HG03460 (cell line): ENCODE measurements around the gene DNAJC6.
"Not testable (repeated sequence)": the region's sequence is repeated elsewhere in the genome, so short reads cannot be mapped to it uniquely, and the experiment has no call there.

Experiments
- ATAC-seq: cut with Tn5 transposase; IDR thresholded peaks from one replicate; pipeline ENCODE4 v1.9.1; 2021; ENCODE audit not compliant: unreplicated experiment

The DNAJC6 gene

DNA sequence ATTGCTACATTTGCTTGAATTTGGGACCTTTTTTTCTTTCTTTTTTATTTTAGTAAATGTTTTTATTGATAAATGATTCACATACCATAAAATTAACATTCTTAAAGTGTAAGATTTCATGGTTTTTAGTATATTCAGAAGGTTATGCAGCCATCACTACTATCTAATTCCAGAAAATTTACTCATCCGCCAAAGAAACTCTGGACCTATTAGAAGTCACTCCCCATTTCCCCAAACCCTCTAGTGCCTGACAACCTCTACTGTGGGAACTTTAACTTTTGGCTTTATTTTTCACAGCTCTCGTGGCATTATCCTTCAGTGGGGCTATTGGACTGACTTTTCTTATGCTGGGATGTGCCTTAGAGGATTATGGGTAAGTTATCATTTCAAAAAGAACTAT lies 115.7 kb downstream of the DNAJC6 start:
- ATAC-seq: no peak

DNA sequence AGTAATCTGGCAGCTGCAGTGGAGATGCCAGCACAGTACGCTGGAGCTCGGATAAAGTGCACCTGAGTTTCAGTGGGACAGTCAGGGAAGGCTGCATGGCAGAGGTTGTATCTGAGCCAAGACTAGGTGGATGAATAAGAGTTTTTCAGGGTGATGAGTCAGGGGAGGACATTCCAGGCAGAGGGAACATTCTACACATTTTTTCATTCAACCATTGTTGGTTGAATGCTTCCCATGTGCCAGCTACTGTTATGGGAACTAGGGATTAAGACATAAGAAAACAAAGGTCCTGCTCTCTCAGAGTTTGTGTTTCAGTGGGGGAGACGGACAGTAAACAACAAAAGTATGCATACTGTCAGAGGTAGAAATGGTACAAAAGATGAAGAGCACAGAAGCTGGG lies 116.4 kb downstream of the DNAJC6 start:
- no peak for ATAC-seq

DNA sequence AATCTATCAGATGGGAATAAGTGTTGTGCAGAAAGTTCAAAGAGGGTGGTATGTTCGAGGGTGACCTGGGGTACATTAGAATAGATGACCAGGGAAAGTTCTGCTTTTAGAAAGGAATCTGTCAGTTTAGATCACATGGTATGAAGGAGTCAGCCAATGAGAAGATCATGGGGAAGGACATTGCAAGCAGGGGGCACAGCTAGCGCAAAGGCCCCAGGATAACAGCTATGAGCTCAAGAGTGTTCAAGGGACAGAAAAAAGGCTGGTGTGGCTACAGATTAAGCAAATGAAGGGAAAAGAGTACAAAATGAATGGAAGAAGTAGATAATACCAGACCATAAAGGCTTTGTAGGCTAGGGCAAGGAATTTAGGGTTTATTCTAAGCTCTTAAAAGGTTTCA lies 119.7 kb downstream of the DNAJC6 start:
- no peak for ATAC-seq

DNA sequence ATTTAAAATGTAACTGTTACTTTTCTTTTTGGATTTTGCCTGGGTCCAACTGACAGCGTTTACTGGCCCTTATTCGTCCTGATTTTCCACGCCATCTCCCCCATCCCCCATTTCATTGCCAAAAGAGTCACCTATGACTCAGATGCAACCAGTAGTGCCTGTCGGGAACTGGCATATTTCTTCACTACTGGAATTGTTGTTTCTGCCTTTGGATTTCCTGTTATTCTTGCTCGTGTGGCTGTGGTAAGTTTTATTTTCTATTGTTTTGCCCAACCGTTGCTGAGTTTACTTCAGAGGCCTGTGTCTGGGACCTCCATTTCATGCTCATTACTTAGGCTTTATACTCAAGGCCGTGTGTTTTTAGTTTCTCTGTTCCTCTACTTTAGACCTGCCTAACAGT lies 120.5 kb downstream of the DNAJC6 start:
- ATAC-seq: no peak

DNA sequence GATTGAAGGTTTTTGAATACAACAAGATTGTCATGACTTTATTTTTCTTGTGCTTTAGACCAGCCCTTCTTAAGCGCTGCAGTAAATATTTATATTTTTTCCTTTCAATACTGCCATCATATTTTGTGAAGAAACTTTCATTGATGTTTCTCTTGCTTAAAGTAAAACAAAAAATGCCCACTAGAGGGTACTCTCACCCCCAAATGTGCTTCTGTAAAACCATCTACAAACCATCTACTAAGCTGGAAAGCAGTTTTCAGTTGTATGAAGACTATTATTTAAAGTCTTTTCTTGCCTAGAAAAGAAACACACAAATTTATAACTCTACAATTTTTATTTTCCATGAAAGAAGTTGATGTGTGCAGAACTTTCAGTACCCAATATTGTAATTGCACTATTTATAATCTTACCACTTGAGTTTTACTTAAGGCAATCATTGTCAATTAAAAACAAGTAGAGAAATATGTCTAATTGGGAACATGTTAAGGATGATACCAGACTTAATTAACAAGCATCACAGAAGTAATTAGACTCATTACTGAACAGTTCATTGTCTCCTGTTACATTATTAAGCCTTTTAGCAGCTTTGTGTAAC lies 121.9 kb downstream of the DNAJC6 start:
- no peak for ATAC-seq

DNA sequence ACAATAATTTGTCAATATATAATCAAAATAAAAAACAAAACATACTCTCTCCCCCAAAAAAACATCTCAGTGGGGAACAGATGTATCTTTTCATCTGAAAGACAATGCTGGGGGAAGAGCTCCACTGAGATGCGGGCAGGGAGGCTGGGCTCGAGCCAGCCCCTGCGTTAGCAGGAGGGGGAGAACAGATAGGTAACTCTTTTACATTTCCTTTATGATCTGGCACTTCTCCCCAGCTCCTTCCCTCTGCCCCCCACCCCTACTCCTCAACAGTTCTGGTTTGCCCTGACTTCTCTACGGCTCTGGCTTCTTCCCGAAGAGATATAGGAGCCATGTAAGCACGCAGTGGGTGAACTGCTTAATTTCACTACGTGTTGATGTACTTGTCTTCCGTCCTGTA lies 123.6 kb downstream of the DNAJC6 start:
- ATAC-seq: no peak

DNA sequence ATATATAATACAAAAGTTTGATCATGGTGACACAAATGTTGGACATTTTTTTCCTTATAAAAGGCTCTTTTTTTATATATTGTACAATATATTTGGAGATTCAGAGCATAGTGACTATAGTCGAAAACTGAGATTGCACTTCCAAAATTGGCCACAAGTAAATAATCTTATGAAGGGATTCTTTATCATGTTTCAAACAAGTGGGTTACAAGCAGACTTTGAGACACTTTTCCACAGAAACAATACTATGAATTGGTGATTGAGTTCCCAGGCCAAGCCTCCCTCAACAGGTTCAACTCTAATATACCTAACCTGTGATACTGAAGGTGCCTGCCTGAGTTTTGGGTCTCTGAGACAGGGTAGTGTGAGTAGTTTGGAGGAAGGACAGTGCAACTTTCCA lies 124.9 kb downstream of the DNAJC6 start:
- no peak for ATAC-seq

DNA sequence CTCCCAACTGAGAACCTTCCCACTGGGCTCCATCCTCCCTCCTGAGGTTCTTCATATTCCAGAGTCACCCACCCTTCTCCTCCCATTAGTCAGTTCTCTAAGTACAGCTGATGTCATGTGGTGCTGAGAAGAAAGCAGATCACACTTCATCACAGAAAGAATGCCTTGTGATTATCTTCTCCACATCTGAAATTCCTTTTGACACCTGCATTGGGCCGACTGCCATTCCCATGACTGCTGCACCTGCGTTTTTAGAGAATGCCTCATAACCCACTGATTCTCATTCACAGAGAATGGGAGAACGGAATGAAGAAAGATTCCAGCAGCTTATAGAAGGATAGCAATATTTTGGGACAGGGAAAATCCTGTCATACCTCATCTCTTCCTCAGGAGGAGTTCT lies 125.4 kb downstream of the DNAJC6 start:
- no peak for ATAC-seq

DNA sequence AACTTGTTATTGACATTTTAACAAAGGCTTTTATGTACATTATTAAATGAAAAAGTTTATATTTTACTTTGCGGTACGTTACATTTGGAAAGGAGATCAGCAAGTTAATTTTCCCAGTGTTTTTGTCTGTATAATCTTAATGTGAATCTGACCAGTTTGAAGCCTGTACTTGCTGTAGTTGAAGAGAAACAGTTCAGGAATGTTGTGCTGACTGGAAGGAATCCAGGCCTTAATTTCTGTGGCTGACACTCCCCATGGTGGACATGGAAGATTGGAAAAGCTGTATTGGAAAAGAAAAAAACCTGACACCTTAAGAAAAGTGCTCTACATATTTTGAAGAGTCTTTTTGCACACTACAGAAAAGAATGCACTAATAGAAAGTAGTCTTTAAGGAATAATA lies 126.6 kb downstream of the DNAJC6 start:
- ATAC-seq: no peak

DNA sequence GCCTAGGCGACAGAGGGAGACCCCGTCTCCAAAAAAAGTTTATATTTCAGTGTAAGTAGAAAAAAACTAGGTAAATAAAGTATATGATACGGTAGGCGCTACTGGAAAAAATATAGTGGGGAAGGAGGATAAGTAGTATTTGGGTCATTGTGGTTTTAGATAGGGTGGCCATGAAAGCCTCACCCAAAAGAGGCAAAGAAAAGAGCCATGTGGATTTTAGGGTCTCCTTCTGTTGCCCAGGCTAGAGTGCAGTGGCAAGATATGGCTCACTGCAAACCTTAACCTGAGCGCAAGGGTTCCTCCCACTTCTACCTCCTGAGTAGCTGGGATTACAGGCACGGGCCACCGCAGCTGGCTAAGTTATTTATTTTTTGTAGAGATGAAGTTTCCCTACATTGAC lies 128.3 kb downstream of the DNAJC6 start:
- ATAC-seq: no peak

DNA sequence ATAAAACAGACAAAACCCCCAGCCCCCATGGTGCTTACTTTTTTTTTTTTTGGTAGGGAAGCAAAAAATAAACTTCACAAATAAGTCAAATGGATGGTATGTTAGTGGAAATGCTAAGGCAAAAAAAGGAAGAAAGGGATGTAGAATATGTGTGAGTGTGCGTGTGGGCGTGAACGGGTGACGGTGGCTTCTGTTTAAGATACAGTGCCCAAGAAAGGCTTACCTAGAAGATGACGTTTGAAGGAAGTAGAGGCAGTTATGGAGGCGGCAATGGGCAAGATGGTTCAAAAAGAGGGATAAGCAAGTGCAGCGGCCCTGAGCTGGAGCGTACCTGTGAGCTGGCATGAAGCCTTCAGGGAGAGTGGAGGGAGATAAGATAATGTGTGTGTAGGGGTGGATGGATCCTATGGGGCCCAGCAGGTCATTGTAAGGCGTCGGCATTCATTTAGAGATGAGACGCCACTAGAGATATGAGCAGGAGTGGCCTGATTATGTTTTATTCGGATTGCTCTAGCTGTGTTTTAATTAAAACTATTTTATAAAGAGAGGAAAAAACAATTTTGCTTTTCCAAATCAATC lies 131.1 kb downstream of the DNAJC6 start:
- ATAC-seq: no peak

DNA sequence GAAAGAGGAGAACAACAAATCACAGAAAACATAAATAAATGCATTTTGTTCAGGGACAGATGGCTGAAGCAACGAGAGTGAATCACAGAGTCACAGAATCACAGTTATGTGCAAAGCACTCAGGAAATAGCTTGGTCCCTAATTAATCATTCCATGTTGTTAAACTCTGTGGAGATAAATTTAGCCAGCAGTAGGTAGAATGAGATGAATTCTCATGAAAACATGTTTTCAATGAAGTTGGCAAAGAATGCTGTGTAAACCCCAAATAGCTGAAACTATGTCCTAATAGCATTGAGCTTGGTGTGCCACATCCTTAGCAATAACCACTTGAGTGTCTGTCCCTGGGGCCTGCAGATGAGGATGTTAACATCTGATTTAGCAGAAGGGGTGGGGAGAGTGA lies 131.6 kb downstream of the DNAJC6 start:
- ATAC-seq: no peak

DNA sequence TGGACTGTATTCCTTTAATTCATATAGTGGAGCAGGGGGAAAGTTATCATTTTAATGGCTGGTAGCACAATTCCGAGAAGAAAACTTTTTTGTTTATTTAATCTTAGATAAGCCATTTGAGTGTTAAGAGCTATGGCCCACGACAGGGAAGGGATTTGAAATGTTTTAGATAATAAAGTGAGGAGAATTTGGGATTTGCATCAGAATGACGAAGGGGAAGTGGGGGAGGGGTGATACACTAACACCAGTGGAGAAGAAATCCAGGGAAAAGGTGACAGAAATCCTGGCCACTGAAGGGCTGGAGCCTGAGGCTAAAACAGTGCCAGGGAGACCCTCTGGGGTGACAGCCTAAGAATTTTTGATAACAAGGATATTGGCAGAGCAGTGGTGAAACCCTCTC lies 132.1 kb downstream of the DNAJC6 start:
- ATAC-seq: no peak

DNA sequence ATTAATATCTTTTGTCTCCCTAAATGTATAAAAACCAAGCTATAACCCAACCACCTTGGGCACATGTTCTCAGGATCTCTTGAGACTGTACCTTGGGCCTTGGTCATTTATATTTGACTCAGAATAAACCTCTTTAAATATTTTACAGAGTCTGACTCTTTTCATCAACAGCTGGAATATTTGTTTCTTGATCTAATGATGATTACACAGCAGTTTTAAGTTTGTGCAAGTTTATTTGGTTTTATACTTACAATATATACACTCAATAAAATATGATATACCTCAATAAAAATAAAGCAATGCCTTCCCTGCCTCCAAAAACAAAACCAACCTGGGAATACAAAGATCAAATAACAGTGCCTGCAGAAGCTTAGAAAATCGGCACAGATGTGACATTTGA lies 133.1 kb downstream of the DNAJC6 start:
- no peak for ATAC-seq

DNA sequence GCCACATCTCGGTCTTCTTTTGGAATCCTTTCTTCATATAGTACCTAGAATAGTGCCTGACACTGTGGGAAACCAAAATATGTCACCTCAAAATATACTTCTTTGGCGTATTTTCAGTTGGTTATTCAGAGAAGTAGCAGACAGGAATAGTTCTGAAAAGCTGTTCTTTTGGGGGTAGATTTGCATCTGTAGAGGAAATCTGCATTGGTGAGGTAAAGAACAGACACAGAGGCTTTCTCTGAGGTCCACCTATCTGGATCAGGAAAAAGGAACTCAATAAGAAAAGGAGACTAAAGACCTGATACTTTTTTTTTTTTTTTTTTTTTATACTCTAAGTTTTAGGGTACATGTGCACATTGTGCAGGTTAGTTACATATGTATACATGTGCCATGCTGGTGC lies 134.3 kb downstream of the DNAJC6 start:
- no peak for ATAC-seq

DNA sequence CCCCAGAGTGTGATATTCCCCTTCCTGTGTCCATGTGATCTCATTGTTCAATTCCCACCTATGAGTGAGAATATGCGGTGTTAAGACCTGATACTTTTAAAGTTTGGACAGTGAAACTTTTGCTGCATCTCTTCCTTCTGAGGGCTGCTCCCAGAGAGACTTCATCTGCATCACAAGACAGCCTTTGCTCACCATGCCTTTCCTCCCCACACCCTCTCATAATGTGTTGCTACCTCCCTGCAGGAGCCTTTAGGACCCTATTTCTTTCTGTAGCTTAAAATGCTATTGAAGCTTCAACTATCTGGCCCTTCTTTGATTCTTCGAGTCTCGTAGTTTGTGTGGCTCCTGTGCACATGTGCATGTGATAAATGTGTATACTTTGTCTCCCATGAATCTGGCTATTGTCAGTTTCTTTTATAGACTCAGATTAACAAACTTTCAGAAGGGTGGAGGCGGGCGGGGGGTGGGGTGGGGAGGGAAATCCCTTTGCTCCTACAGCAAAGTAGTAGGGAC lies 134.8 kb downstream of the DNAJC6 start:
- no peak for ATAC-seq

DNA sequence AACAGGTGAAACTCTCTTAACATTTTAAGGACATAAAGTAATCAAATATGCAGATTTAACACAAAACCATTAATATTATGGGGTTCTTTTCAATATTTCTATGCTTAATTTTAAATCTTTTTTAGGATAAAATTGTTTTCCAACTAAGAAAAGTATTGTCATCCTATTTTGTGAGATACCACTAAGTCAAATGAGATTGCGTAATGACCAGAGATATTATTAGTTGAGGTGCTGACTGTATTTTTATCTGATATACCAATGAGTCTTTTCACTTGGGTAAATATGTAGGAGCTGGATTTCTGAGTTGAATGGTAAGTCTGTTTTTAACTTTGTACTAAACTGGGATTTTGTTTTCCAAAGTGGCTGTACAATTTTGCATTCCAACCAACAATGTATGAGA lies 136.5 kb downstream of the DNAJC6 start:
- no peak for ATAC-seq

DNA sequence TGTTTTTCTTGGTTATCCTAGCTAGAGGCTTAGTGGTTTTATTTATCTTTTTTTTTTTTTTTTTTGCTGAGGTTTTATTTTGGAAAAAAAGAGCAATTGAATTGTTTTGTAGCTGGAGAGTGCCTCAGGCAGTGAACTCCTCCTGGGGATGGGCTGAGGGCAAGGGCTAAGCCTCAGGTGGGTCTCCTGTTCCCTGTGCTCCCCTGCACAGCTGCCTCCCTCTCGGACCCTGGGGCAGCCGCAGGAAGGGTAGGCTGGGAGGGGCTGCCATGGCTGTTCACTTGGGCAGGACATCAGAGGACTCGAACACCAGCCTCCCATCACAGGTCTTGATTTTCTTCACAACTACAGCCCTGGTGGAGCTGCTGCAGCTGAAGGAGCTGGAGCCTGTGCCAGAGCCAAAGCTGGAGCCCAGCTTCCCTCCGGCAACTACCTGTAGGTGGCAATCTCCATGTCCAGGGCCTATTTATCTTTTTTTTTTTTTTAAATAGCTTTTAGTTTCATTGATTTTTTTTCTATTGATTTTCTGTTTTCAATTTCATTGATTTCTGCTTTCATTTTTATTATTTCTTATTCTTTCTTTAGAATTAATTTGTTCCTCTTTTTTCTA lies 140.0 kb downstream of the DNAJC6 start:
- ATAC-seq: no peak

DNA sequence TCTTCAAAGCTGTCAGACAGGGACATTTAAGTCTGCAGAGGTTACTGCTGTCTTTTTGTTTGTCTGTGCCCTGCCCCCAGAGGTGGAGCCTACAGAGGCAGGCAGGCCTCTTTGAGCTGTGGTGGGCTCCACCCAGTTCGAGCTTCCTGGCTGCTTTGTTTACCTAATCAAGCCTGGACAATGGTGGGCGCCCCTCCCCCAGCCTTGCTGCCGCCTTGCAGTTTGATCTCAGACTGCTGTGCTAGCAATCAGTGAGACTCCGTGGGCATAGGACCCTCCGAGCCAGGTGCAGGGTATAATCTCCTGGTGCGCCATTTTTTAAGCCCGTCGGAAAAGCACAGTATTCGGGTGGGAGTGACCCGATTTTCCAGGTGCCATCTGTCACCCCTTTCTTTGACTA lies 146.3 kb downstream of the DNAJC6 start:
- not testable (repeated sequence) for ATAC-seq

DNA sequence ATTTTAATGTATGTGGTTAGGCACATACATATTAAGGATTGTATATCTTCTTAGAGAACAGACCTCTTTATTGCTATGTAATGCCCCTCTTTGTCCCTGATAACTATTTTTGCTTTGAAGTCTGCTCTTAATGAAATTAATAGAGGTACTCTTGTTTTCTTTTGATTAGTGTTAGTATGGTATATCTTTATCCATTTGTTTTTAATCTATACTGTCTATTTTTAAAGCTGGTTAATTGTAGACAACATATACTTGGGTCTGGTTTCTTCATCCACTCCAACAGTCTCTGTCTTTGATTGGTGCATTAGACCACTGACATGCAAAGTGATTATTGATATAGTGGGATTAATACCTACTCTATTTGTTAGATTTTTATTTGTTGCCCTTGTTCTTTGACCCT lies 147.1 kb downstream of the DNAJC6 start:
- no peak for ATAC-seq

DNA sequence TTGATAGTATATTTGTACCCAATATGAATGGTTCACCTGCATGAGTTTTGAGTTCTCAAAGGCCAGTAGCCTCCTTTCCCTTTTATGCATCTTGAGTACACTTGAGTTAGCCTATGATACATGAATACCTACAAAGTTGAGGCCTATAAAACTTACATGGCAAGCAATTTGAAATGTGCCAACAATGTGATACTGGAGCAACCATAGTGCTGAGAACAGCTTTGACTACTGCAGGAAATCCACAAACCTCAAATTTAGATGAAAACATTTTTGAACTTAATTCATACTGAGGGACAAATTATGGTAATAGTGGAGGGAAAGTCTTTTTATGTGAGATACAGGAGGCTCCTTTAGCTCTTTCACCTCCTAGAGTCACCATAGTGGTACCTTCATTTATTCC lies 148.5 kb downstream of the DNAJC6 start:
- ATAC-seq: no peak

DNA sequence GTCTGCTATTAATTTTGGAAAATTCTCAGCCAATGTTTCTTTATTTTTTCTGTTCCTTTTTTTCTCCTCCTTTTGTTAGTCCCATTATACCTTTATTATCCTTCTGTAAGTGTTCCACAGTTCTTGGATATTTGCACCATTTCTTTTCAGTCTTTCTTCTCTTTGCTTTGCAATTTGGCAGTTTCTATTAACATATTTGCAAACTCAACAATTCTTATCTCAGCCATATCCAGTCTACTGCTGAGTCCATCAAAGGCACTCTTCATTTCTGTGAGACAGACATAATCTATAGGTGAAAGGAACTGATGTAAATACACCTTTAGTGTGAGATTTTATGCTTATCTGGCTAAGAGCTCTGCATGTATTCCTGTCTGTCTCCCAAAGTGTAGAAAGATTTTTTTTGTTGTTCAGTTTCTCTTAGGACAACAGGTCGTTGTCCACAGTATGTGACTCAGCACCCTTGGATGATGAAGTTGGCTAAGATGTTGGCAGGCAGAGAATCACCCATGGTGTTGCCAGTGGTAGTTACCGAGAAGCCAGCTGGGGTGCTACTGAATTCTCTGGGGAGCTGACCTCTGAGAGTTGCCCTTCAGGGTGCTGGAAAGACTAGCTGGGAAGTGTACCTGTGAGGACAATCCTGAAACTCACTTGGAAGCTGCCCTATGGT lies 149.5 kb downstream of the DNAJC6 start:
- no peak for ATAC-seq
